ENCODE data around the gene APELA.
A peak's percentile ranks its signal among the peaks of the same experiment; 100 is the strongest.

Gene APELA

DNA sequence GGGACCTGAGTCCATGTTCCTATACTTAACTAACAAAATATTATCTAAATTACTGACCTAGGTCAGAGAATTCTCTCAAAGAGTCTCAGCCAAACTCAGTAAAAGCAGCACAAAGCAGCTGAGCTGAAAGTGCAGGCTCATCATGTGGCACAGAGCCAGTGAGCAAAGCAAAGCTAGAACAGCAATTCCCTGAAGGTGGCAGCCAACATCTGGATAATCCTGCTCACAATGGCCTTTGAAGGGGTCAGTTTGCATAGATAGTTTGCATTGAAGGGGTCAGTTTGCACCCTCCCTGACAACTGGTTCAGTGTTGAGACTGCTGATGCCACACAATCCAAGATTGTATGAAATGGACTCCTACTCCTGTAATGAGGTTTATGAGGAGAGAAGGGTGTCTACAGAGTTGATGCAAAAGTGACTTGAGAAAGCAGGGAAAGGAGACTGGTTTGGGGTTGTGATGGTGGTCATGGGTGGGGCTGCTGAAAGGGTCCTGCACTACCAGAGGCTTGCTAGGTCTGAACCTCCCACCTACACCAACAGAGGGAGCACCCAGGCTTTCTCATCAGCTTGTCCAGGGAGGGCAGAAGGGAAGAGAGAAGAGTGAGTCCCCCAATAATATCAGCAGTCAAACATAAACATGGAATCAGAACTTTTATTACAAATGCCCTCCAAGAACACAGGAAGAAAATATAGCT is 60.7 kb downstream of the APELA start:
- no peak for TF ChIP-seq EZH2 (IDR thresholded peaks at IDR 0.05; ENCODE audit: borderline replicate concordance, low read length)
- peak; percentile 47 for TF ChIP-seq CTCF (IDR thresholded peaks at IDR 0.05; ENCODE audit: low read length)
- H3K4me1 ChIP-seq (ENCODE audit: insufficient read depth, low read length, severe bottlenecking) = peaks cover 13% of the 10 kb centered on the region
- H3K27ac ChIP-seq (ENCODE audit: low read depth, low read length, poor library complexity, severe bottlenecking) = no peak overlapping the region
- H2AFZ ChIP-seq (ENCODE audit: low read length) = no peak overlapping the region
- H3K4me3 ChIP-seq (ENCODE audit: low read depth, low read length, poor library complexity, severe bottlenecking) = no peak overlapping the region
- no peaks in the 10 kb centered on the region for H3K9me2 ChIP-seq (ENCODE audit: low read depth, low read length)
- no peak overlapping the region for H3K9ac ChIP-seq (ENCODE audit: low read length)
- H3K9me3 ChIP-seq (ENCODE audit: low read length) = no peaks in the 10 kb centered on the region
- H3K79me2 ChIP-seq (ENCODE audit: insufficient read depth, low read length) = no peaks in the 10 kb centered on the region
- H4K20me1 ChIP-seq (ENCODE audit: insufficient read depth, low read length) = no peaks in the 10 kb centered on the region
- no peak overlapping the region for H3K4me2 ChIP-seq (ENCODE audit: low read length)
- no peaks in the 10 kb centered on the region for H3F3A ChIP-seq (ENCODE audit: insufficient read depth, low read length)
- H3K27me3 ChIP-seq (ENCODE audit: insufficient read depth, low read length) = no peaks in the 10 kb centered on the region
- no peaks in the 10 kb centered on the region for H3K36me3 ChIP-seq (ENCODE audit: insufficient read depth, low read length)

DNA sequence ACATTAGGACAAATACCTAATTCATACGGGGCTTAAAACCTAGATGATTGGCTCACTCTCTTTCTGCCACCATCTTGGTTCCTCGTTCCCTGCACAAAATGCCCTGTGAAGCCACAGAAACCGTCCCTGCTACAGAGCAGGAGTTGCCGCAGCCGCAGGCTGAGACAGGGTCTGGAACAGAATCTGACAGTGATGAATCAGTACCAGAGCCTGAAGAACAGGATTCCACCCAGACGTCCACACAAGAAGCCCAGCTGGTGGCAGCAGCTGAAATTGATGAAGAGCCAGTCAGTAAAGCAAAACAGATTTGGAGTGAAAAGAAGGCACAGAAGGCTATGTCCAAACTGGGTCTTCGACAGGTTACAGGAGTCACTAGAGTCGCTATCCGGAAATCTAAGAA is 66.2 kb downstream of the APELA start:
- Histone ChIP-seq H2AFZ (ENCODE audit: low read length) (no peak overlapping the region), H3K79me2 (ENCODE audit: insufficient read depth, low read length) (no peaks in the 10 kb centered on the region), H4K20me1 (ENCODE audit: insufficient read depth, low read length) (no peaks in the 10 kb centered on the region)

DNA sequence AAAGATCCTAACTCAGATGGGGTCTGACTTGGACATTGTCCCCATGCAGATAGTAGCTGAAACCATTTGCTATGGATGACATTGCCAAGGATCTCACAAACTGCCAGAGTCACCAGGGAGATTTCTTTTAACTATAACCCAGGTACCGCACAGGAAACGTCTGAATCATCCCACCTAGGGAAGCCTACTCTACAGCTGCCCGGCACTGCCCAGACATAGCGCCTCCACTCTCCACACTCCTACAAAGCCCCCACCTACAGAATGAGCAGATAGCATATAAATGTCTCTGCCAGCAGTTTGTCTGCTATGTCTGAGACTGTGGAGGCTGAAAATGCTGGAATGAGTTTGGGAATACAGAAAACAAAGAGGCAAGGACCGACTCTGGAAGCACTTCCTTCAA is 68.2 kb downstream of the APELA start:
- TF ChIP-seq EZH2 (IDR thresholded peaks at IDR 0.05; ENCODE audit: borderline replicate concordance, low read length) (no peak), CTCF (IDR thresholded peaks at IDR 0.05; ENCODE audit: low read length) (no peak)
- Histone ChIP-seq H3K27ac (ENCODE audit: low read depth, low read length, poor library complexity, severe bottlenecking) (no peak overlapping the region), H3F3A (ENCODE audit: insufficient read depth, low read length) (no peaks in the 10 kb centered on the region), H3K9me2 (ENCODE audit: low read depth, low read length) (no peaks in the 10 kb centered on the region), H3K36me3 (ENCODE audit: insufficient read depth, low read length) (no peaks in the 10 kb centered on the region), H3K27me3 (ENCODE audit: insufficient read depth, low read length) (no peaks in the 10 kb centered on the region), H3K9me3 (ENCODE audit: low read length) (no peaks in the 10 kb centered on the region), H3K9ac (ENCODE audit: low read length) (no peak overlapping the region), H3K79me2 (ENCODE audit: insufficient read depth, low read length) (no peaks in the 10 kb centered on the region), H4K20me1 (ENCODE audit: insufficient read depth, low read length) (no peaks in the 10 kb centered on the region), H2AFZ (ENCODE audit: low read length) (no peak overlapping the region), H3K4me1 (ENCODE audit: insufficient read depth, low read length, severe bottlenecking) (no peaks in the 10 kb centered on the region), H3K4me3 (ENCODE audit: low read depth, low read length, poor library complexity, severe bottlenecking) (no peak overlapping the region), H3K4me2 (ENCODE audit: low read length) (no peak overlapping the region)

More for the DNA sequence above, 66.2 kb downstream of the APELA start:
- Histone ChIP-seq H3K4me1 (ENCODE audit: insufficient read depth, low read length, severe bottlenecking) (no peaks in the 10 kb centered on the region), H3K36me3 (ENCODE audit: insufficient read depth, low read length) (no peaks in the 10 kb centered on the region), H3K27ac (ENCODE audit: low read depth, low read length, poor library complexity, severe bottlenecking) (no peak overlapping the region), H3K27me3 (ENCODE audit: insufficient read depth, low read length) (no peaks in the 10 kb centered on the region), H3K4me2 (ENCODE audit: low read length) (no peak overlapping the region), H3F3A (ENCODE audit: insufficient read depth, low read length) (no peaks in the 10 kb centered on the region), H3K9ac (ENCODE audit: low read length) (no peak overlapping the region), H3K9me2 (ENCODE audit: low read depth, low read length) (no peaks in the 10 kb centered on the region), H3K4me3 (ENCODE audit: low read depth, low read length, poor library complexity, severe bottlenecking) (no peak overlapping the region), H3K9me3 (ENCODE audit: low read length) (no peaks in the 10 kb centered on the region)
- TF ChIP-seq EZH2 (IDR thresholded peaks at IDR 0.05; ENCODE audit: borderline replicate concordance, low read length) (no peak), CTCF (IDR thresholded peaks at IDR 0.05; ENCODE audit: low read length) (no peak)

All from OCI-LY1 (cell line).